IMR-90 (cell line): ENCODE measurements around the gene DHX40. TPM values are rescaled to one million over a fixed set of nuclear protein-coding genes. Genes with fewer than 3 reads are reported as not detected.
"Not testable (repeated sequence)": the region's sequence is repeated elsewhere in the genome, so short reads cannot be mapped to it uniquely, and the experiment has no call there.

Source experiments
- ATAC-seq: fragments of 200-7000 bp; cut with Tn5 transposase; 2 replicates; pipeline ENCODE4 v1.9.1; 2020; ENCODE audit warnings: low read depth, mild to moderate bottlenecking, moderate library complexity
- BruUV-seq: library from RNA; stranded (reverse); fragments of 400-500 nt; replicated peaks from 2 replicates; lab custom pipeline; 2021; lab: Mats Ljungman, UMichigan
- CTCF ChIA-PET: fragments of 300-600 bp; formaldehyde crosslinking; extraction: SDS; loops from one replicate; lab custom pipeline; 2021; ENCODE audit warnings: antibody characterized with exemption; lab: Yijun Ruan, JAX
- POLR2A ChIA-PET: fragments of 300-600 bp; sonication (Branson Sonifier 250); formaldehyde crosslinking; loops from one replicate; lab custom pipeline; 2022; ENCODE audit warnings: antibody characterized with exemption; ENCODE audit not compliant: unreplicated experiment; lab: Charles Lee
- DNase-seq: peaks from one replicate; pipeline ENCODE4 v3.0.0; 2013
- H2AFZ ChIP-seq: replicated peaks from 2 replicates; pipeline ENCODE3; 2013; ENCODE audit warnings: low read length, mild to moderate bottlenecking; ENCODE audit not compliant: poor library complexity
- H2AK5ac ChIP-seq: 2 replicates; pipeline ENCODE4 v1.6.1; 2013; ENCODE audit warnings: low read depth, low read length, inconsistent platforms
- H2AK9ac ChIP-seq: replicated peaks from 2 replicates; pipeline ENCODE3; 2013; ENCODE audit warnings: mild to moderate bottlenecking, low read depth, low read length, moderate library complexity; ENCODE audit not compliant: poor library complexity
- H2BK120ac ChIP-seq: 2 replicates; pipeline ENCODE4 v1.6.1; 2013; ENCODE audit warnings: low read depth, low read length, inconsistent platforms
- H2BK15ac ChIP-seq: 3 replicates; pipeline ENCODE4 v1.6.1; 2013; ENCODE audit warnings: low read depth, low read length, inconsistent platforms
- H2BK20ac ChIP-seq: 2 replicates; pipeline ENCODE4 v1.6.1; 2013; ENCODE audit warnings: low read depth, mild to moderate bottlenecking, inconsistent platforms, low read length, moderate library complexity
- H2BK5ac ChIP-seq: 2 replicates; pipeline ENCODE4 v1.6.1; 2013; ENCODE audit warnings: mild to moderate bottlenecking, low read depth, low read length, inconsistent platforms; ENCODE audit not compliant: poor library complexity, severe bottlenecking
- H3K14ac ChIP-seq: replicated peaks from 2 replicates; pipeline ENCODE4 v1.6.1; 2013; ENCODE audit warnings: low read depth, low read length, inconsistent platforms
- H3K18ac ChIP-seq: 2 replicates; pipeline ENCODE4 v1.6.1; 2013; ENCODE audit warnings: low read depth, low read length, control low read depth
- H3K23ac ChIP-seq: 2 replicates; pipeline ENCODE4 v1.6.1; 2013; ENCODE audit warnings: low read depth, low read length, inconsistent platforms
- H3K27ac ChIP-seq: 2 replicates; pipeline ENCODE4 v1.5.1; 2013; ENCODE audit warnings: mild to moderate bottlenecking, control low read depth, low read length; ENCODE audit not compliant: insufficient read depth
- H3K27me3 ChIP-seq: 2 replicates; pipeline ENCODE4 v1.6.1; 2013; ENCODE audit warnings: low read length; ENCODE audit not compliant: control insufficient read depth, insufficient read depth
- H3K36me3 ChIP-seq: 2 replicates; pipeline ENCODE4 v1.6.1; 2013; ENCODE audit warnings: low read length, mixed read lengths; ENCODE audit not compliant: control insufficient read depth, insufficient read depth
- H3K4ac ChIP-seq: 2 replicates; pipeline ENCODE4 v1.6.1; 2013; ENCODE audit warnings: low read depth, low read length, inconsistent platforms
- H3K4me1 ChIP-seq: 2 replicates; pipeline ENCODE4 v1.6.1; 2013; ENCODE audit warnings: low read length, mixed read lengths; ENCODE audit not compliant: control insufficient read depth, insufficient read depth
- H3K4me2 ChIP-seq: 2 replicates; pipeline ENCODE4 v1.6.1; 2013; ENCODE audit warnings: low read depth, mild to moderate bottlenecking, control low read depth, low read length, moderate library complexity
- H3K4me3 ChIP-seq: 2 replicates; pipeline ENCODE4 v1.5.1; 2013; ENCODE audit warnings: low read depth, mild to moderate bottlenecking, control low read depth, low read length, moderate library complexity; ENCODE audit not compliant: insufficient read depth
- H3K56ac ChIP-seq: 2 replicates; pipeline ENCODE4 v1.6.1; 2013; ENCODE audit warnings: low read length, inconsistent platforms; ENCODE audit not compliant: insufficient read depth; ENCODE audit errors: extremely low read depth
- H3K79me1 ChIP-seq, 2 experiments: 2 replicates each; pipeline ENCODE4 v1.6.1; 2013; ENCODE audit warnings: low read length in 2 of 2, inconsistent platforms in 1 of 2, low read depth in 1 of 2
- H3K9ac ChIP-seq: 2 replicates; pipeline ENCODE4 v1.6.1; 2013; ENCODE audit warnings: low read depth, low read length, control low read depth
- H3K9me1 ChIP-seq: 2 replicates; pipeline ENCODE4 v1.6.1; 2013; ENCODE audit warnings: low read length, inconsistent platforms; ENCODE audit not compliant: insufficient read depth
- H3K9me3 ChIP-seq: 2 replicates; pipeline ENCODE4 v1.6.1; 2013; ENCODE audit warnings: low read length; ENCODE audit not compliant: control insufficient read depth, insufficient read depth
- H4K20me1 ChIP-seq: 2 replicates; pipeline ENCODE4 v1.6.1; 2013; ENCODE audit warnings: low read length, inconsistent platforms; ENCODE audit not compliant: insufficient read depth
- H4K5ac ChIP-seq: 2 replicates; pipeline ENCODE4 v1.6.1; 2013; ENCODE audit warnings: mild to moderate bottlenecking, low read depth, low read length, control low read depth
- H4K8ac ChIP-seq, 2 experiments: 2 replicates each; pipeline ENCODE4 v1.6.1; 2013; ENCODE audit warnings: low read depth in 2 of 2, low read length in 2 of 2, control low read depth in 1 of 2, inconsistent platforms in 1 of 2
- H4K91ac ChIP-seq: 2 replicates; pipeline ENCODE4 v1.6.1; 2013; ENCODE audit warnings: low read depth, low read length, inconsistent platforms; ENCODE audit not compliant: insufficient read depth
- WGBS, 2 experiments: methylation state at CpG; one replicate each; pipeline versions ENCODE4 v1.1.5 to v1.1.7; 2013; ENCODE audit warnings: missing lambda C conversion rate in 2 of 2; ENCODE audit not compliant: insufficient read length in 1 of 2; ENCODE audit errors: extremely low coverage in 2 of 2; 5-methylcytosine and 5-hydroxymethylcytosine counted together
- dilution Hi-C: fragments of 300-500 bp; cut with HindIII; formaldehyde crosslinking; loops from one replicate; pipeline ENCODE4 v1.14.3; 2018; ENCODE audit warnings: low sequenced_read_pairs; ENCODE audit not compliant: unreplicated experiment
- in situ Hi-C: fragments of 300-500 bp; cut with MboI; formaldehyde crosslinking; loops from 3 replicates; pipeline ENCODE4 v1.14.3; 2019; ENCODE audit warnings: low sequenced_read_pairs, inconsistent platforms, mixed read lengths
- intact Hi-C: fragments of 100-400 bp; cut with micrococcal nuclease; formaldehyde crosslinking; loops from 2 replicates; pipeline ENCODE4 v1.10.0; 2022
- polyA plus RNA-seq, 3 experiments: library from polyadenylated mRNA; depleted of rRNA; stranded (reverse); fragments of >200 nt; gene quantifications; 2 replicates each; pipeline ENCODE4 v1.2.3, GENCODE V29; 2012; ENCODE audit warnings: low replicate concordance in 1 of 3
- total RNA-seq: library from RNA; depleted of rRNA; stranded (reverse); fragments of >200 nt; gene quantifications from 2 replicates; pipeline ENCODE4 v1.2.3, GENCODE V29; 2012

The DHX40 gene
- total and polyA plus RNA-seq, 2 of the 4 experiments (the other 2 are of a cell fraction) = 17.4 to 44.4 TPM

DNA sequence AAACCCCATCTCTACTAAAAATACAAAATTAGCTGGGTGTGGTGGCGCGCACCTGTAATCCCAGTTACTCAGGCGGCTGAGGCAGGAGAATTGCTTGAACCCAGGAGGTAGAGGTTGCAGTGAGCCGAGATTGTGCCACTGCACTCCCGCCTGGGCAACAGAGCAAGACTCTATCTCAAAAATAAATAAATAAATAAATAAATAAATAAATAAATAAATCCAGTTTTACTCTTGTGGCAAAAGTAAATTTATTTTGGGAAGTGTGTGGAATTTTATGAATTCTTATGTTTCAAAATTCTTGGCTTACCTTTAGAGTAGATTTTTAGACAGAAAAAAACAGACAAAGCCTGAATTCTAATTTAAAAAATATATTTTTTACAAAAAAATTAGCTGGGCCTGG, 3.7 kb downstream of the DHX40 start:
- CTCF ChIA-PET, H4K91ac ChIP-seq, H2AFZ ChIP-seq, POLR2A ChIA-PET, H2BK120ac ChIP-seq, H3K23ac ChIP-seq, H4K20me1 ChIP-seq, H3K4ac ChIP-seq, H2AK9ac ChIP-seq, H3K9ac ChIP-seq, ATAC-seq, H4K5ac ChIP-seq, intact Hi-C loops, H2BK15ac ChIP-seq, H3K18ac ChIP-seq, H3K4me2 ChIP-seq, H3K4me1 ChIP-seq, H3K4me3 ChIP-seq, H3K27me3 ChIP-seq, H3K9me3 ChIP-seq, H2BK5ac ChIP-seq, H3K14ac ChIP-seq, H2AK5ac ChIP-seq, H2BK20ac ChIP-seq, H3K36me3 ChIP-seq, in situ Hi-C loops, DNase-seq, H3K27ac ChIP-seq, H4K8ac ChIP-seq, BruUV-seq, dilution Hi-C loops, H3K9me1 ChIP-seq, H3K56ac ChIP-seq: not testable (repeated sequence)
- peaks cover 13 to 35% of the 10 kb centered on the region in 2 experiments; a peak in 3 of 4 replicates for H3K79me1 ChIP-seq
- no CpG with 5 or more reads among the region's 5 CpGs for WGBS, 2 experiments
